Measurements from ENCODE around the gene HLA-DOA. TPM values are rescaled to one million over a fixed set of nuclear protein-coding genes. Genes with fewer than 3 reads are reported as not detected.

Gene HLA-DOA
- total and polyA plus RNA-seq, 2 of the 8 experiments (the other 6 are each of a cell fraction or from before 2014, with no cell fraction given): 23.7 to 89.0 TPM

- TF ChIP-seq, protein P1, sequence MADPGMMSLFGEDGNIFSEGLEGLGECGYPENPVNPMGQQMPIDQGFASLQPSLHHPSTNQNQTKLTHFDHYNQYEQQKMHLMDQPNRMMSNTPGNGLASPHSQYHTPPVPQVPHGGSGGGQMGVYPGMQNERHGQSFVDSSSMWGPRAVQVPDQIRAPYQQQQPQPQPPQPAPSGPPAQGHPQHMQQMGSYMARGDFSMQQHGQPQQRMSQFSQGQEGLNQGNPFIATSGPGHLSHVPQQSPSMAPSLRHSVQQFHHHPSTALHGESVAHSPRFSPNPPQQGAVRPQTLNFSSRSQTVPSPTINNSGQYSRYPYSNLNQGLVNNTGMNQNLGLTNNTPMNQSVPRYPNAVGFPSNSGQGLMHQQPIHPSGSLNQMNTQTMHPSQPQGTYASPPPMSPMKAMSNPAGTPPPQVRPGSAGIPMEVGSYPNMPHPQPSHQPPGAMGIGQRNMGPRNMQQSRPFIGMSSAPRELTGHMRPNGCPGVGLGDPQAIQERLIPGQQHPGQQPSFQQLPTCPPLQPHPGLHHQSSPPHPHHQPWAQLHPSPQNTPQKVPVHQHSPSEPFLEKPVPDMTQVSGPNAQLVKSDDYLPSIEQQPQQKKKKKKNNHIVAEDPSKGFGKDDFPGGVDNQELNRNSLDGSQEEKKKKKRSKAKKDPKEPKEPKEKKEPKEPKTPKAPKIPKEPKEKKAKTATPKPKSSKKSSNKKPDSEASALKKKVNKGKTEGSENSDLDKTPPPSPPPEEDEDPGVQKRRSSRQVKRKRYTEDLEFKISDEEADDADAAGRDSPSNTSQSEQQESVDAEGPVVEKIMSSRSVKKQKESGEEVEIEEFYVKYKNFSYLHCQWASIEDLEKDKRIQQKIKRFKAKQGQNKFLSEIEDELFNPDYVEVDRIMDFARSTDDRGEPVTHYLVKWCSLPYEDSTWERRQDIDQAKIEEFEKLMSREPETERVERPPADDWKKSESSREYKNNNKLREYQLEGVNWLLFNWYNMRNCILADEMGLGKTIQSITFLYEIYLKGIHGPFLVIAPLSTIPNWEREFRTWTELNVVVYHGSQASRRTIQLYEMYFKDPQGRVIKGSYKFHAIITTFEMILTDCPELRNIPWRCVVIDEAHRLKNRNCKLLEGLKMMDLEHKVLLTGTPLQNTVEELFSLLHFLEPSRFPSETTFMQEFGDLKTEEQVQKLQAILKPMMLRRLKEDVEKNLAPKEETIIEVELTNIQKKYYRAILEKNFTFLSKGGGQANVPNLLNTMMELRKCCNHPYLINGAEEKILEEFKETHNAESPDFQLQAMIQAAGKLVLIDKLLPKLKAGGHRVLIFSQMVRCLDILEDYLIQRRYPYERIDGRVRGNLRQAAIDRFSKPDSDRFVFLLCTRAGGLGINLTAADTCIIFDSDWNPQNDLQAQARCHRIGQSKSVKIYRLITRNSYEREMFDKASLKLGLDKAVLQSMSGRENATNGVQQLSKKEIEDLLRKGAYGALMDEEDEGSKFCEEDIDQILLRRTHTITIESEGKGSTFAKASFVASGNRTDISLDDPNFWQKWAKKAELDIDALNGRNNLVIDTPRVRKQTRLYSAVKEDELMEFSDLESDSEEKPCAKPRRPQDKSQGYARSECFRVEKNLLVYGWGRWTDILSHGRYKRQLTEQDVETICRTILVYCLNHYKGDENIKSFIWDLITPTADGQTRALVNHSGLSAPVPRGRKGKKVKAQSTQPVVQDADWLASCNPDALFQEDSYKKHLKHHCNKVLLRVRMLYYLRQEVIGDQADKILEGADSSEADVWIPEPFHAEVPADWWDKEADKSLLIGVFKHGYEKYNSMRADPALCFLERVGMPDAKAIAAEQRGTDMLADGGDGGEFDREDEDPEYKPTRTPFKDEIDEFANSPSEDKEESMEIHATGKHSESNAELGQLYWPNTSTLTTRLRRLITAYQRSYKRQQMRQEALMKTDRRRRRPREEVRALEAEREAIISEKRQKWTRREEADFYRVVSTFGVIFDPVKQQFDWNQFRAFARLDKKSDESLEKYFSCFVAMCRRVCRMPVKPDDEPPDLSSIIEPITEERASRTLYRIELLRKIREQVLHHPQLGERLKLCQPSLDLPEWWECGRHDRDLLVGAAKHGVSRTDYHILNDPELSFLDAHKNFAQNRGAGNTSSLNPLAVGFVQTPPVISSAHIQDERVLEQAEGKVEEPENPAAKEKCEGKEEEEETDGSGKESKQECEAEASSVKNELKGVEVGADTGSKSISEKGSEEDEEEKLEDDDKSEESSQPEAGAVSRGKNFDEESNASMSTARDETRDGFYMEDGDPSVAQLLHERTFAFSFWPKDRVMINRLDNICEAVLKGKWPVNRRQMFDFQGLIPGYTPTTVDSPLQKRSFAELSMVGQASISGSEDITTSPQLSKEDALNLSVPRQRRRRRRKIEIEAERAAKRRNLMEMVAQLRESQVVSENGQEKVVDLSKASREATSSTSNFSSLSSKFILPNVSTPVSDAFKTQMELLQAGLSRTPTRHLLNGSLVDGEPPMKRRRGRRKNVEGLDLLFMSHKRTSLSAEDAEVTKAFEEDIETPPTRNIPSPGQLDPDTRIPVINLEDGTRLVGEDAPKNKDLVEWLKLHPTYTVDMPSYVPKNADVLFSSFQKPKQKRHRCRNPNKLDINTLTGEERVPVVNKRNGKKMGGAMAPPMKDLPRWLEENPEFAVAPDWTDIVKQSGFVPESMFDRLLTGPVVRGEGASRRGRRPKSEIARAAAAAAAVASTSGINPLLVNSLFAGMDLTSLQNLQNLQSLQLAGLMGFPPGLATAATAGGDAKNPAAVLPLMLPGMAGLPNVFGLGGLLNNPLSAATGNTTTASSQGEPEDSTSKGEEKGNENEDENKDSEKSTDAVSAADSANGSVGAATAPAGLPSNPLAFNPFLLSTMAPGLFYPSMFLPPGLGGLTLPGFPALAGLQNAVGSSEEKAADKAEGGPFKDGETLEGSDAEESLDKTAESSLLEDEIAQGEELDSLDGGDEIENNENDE (IDR thresholded peaks at IDR 0.05; ENCODE audit: insufficient replicate concordance, low read length): no peak
- TF ChIP-seq USF2 (IDR thresholded peaks at IDR 0.05; ENCODE audit: low read length) (peak; percentile 78; the same call in 1 of the 2 replicates), SP4 (IDR thresholded peaks at IDR 0.05; ENCODE audit: low read length) (0 out of 2 replicates have a peak, but pooled peaks have one; percentile 47), RFX5 (IDR thresholded peaks at IDR 0.05; ENCODE audit: borderline replicate concordance, low read depth, low read length) (0 out of 2 replicates have a peak, but pooled peaks have one; percentile 1), PHF8 (conservative IDR thresholded peaks at IDR 0.05; ENCODE audit: low read depth, low read length) (peak; percentile 73), YY1 (IDR thresholded peaks at IDR 0.05; ENCODE audit: low read depth, low read length) (peak; percentile 91), KDM4A (IDR thresholded peaks at IDR 0.05; ENCODE audit: low read depth, low read length, severe bottlenecking) (peak; percentile 72), SAP30 (IDR thresholded peaks at IDR 0.05; ENCODE audit: insufficient read depth, insufficient replicate concordance, low read length) (peak; percentile 82)
These were observed 41.1 kb downstream of the HLA-DOA start, which contains the start of gene BRD2 (continued) for GRCh38 chr6:32968093-32968866.

Measured in H1 (cell line).